Forelimb muscle (tissue), 1 donor: ENCODE measurements around the gene BAIAP2L2. TPM values are rescaled to one million over a fixed set of nuclear protein-coding genes. Genes with fewer than 3 reads are reported as not detected.
"Not testable (repeated sequence)": the region's sequence is repeated elsewhere in the genome, so short reads cannot be mapped to it uniquely, and the experiment has no call there.

Experiments
- DNase-seq: peaks from one replicate; pipeline ENCODE4 v3.0.0-alpha.2; 2013; ENCODE audit warnings: low read depth
- polyA plus RNA-seq: library from polyadenylated mRNA; unstranded; fragments of 120-200 nt; gene quantifications from one replicate; pipeline ENCODE4 v1.2.1, GENCODE V29; 2013; ENCODE audit not compliant: insufficient read length

BAIAP2L2 gene, protein sequence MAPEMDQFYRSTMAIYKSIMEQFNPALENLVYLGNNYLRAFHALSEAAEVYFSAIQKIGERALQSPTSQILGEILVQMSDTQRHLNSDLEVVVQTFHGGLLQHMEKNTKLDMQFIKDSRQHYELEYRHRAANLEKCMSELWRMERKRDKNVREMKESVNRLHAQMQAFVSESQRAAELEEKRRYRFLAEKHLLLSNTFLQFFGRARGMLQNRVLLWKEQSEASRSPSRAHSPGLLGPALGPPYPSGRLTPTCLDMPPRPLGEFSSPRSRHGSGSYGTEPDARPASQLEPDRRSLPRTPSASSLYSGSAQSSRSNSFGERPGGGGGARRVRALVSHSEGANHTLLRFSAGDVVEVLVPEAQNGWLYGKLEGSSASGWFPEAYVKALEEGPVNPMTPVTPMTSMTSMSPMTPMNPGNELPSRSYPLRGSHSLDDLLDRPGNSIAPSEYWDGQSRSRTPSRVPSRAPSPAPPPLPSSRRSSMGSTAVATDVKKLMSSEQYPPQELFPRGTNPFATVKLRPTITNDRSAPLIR
- polyA plus RNA-seq, result 1.2 TPM

DNA sequence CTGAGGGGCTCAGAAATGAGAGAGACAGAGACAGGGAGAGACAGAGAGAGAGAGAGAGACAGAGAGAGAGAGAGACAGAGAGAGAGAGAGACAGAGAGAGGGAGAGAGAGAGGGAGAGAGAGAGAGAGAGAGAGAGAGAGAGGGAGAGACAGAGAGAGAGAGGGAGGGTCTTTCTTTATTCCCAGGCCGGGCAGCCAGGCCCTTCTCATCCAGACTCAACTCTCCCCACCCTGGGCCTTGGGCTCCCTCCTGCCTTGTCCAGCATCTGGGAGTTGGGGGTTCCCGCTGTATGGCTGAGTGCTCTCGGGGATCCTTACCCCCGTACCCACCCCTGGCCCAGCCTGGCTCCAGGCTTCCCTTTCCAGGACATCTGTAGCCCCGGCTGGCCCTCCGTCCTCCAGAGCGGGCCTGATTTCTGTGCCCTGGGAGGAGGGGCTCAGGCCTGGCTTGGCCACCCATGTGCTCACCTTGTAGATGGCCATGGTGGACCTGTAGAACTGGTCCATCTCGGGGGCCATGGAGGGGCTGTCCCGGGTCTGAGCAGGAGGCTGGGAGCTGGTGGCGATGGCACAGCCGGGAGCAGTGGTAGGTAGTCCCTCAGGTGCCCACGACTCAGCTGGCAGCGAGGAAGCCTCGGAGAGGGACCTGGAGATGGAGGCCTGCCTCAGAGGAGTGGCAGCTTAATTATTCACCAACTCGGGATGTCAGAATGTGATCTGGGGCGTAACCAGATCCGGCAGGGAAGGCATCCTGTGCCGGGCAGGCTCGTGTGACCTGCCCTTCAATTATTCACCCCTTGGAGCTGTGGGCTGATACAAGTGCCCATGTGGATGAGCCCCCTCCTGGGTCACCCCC is at the start of gene BAIAP2L2:
TSS of gene BAIAP2L2 (minus strand) at position 677 of the 855 bp plus-strand sequence. CDS start at position 518, 159 bp downstream.
- DNase-seq, result no peak

DNA sequence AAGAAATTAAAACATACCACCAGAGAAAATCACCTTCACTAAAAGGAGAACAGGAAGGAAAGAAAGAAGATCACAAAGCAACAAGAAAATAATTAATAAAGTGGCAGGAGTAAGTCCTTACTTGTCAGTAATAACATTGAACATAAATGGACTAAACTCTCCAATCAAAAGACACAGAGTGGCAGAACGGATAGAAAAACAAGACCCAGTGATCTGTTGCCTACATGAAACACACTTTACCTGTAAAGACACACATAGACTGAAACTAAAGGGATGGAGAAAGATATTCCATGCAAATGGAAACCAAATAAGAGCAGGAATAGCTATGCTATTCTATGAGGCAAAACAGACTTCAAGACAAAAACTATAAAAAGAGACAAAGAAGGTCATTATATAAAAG is 45.2 kb upstream of the BAIAP2L2 start:
- no peak for DNase-seq

DNA sequence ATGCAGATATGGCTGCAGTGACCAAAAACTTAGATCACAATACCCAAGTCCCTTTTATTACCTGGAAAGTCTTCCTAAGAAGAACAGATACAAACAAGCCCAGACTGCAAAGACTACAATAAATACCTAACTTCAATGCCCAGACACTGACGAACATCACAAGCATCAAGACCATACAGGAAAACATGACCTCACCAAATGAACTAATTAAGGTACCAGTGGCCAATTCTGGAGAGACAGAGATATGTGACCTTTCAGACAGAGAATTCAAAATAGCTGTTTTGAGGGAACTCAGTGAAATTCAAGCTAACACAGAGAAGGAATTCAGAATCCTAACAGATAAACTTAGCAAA is 44.1 kb upstream of the BAIAP2L2 start:
- DNase-seq, result not testable (repeated sequence)

DNA sequence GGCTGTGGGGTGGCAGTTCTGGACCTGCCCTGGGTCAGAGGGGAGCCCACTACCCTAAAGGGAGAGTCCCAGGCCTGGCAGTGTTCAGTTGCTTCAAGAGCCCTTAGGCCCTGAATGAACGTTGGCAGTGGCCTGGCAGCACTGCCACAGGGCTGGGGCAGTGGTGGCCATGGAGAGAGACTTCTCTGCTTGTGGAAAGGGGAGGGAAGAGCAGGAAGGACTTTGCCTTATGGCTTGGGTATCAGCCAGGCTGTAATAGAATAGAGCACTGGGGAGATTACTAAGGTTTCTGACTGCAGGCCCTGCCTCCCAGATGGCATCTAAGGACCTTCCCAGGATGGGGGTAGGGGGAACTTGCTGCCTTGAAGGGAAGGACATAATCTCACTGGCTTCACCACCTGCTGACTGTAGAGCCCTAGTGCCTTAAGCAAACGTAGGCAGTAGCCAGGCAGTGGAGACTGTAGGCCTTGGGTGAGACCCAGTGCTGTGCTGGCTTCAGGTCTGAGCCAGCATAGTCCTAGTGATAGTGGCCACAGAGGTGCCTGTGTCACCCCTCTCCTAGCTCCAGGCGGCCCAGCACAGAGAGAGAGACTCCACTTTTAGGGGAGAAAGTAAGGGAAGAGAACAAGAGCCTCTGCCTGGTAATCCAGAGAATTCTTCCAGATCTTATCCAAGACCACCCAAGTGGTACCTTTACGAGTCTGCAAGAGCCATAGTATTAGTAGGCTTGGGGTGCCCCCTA is 43.5 kb upstream of the BAIAP2L2 start:
- no peak for DNase-seq

DNA sequence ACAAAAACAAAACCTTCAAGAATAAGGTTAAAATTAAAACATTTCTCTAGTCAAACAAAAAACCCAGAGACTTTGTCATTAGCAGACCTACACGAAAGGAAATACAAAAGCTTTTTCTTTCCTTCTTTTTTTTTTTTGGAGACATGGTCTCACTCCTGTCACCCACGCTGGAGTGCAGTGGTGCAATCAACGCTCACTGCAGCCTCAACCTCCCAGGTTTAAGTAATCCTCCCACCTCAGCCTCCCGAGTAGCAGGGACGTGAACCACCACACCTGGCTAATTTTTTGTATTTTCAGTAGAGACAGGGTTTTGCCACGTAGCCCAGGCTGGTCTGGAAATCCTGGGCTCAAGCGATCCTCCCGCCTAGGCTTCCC is 40.6 kb upstream of the BAIAP2L2 start:
- no peak for DNase-seq

DNA sequence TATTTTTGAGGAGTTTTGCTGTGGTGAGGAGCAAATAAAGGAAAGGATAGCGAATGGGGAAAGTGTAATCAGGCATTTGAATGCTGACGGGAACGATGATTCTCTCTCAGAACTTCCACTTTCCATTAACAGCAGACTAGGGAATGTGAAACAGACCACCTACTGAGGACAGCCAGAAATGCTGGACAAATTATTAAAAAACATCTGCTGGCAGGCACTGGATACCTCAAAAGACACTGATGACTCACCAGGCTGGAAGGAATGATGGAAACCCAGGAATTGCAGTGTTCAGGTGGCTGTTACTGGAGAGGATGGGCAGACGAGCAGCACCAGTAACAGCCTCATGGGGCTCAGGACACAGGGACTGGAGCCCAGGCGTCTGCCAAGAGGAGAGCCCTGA is 37.8 kb upstream of the BAIAP2L2 start:
- DNase-seq, result no peak

DNA sequence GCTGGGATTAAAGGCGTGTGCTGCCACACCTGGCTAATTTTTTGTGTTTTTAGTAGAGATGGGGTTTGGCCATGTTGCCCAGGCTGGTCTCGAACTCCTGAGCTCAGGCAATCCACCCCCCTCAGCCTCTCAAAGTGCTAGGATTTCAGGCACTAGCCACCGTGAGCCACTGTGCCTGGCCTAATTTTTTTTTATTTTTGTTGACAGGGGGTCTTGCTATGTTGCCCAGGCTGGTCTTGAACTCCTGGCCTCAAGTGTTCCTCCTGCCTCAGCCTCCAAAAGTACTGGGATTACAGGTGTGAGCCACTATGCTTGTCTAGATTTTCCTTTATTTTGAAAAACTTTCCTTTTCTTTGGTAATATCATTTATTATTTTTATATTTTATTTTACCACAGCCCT is 35.7 kb upstream of the BAIAP2L2 start:
- not testable (repeated sequence) for DNase-seq

DNA sequence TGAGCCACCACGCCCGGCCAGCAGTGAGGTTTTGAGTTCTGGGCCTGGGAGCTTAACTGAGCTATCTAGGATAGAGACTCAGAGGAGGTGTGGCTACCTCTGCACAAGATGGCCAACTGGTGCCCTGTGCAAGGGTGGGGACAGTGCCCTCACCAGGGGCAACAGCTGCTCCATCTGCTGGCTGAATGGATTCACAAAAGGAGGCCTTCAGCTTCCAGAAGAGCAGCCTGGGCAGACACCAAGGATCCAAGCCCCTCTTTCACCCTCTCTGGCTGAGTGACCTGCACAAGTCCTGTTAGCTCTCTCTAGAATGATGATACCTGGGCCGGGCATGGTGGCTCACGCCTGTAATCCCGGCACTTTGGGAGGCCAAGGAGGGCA is 33.5 kb upstream of the BAIAP2L2 start:
- no peak for DNase-seq

DNA sequence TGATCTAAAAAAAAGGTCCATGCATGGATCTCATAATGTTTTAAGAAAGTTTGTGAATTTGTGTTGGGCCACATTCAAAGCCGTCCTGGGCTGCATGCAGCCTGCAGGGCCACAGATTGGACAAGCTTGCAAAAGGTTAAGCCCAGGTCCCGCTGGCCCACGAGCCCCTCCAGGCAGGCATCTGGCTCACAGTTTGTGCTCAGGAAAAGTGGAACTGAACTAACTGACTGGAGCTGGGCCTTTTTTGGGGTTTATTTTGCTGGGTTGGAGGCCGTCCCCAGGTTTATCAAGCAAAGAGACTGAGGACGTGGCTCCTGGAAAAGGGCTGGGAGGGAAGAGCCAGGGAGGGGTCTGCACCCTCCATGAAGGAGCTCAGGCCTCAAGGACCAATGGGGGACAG is 32.1 kb upstream of the BAIAP2L2 start:
- no peak for DNase-seq

DNA sequence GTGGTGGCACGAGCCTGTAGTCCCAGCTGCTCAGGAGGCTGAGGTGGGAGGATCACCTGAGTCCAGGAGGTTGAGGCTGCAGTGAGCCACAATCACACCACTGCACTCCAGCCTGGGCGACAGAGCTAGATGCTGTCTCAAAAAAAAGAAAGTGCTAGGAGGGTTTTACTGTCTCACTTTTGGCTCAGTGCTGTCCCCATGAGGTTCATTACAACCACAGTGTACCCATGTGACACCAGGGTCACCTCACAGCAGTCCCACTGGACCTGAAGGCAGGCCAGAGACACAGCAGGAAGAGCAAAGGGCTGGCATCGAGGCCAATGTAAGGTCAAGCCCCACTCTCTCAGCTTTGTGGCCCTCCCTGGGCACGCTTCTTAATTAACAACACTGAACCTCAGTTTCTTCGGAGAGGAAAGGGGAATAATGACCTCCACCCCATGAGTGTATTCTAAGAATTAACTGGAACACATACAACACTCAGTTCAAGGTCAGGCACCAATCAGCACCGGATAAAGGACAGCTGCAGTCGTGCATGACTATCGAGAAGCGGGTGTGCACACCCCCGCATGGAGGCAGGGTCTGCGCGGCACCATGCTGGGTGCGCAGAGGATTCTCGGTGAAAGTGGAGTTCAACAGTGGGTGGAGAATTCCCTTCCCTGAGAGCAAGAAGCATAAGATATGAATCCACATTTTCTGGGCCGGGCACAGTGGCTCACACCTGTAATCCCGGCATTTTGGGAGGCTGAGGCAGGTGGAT is 30.9 kb upstream of the BAIAP2L2 start:
- no peak for DNase-seq

DNA sequence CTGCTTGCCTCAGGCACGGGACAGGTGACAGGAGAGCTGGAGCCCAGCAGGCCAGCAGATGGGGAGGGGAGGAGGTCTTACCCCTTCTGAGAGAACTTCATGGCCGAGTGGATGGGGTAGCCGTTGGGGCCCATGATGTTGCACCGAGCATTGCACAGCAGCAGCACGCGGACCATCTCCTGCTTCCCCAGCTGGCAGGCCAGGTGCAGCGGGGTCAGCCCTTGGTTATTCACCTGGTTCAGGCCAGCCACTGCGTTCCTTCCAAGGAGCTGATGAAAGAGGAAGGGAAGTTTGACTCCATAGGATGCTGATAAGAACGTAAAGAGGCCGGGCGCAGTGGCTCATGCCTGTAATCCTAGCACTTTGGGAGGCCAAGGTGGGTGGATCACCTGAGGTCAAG is 29.4 kb upstream of the BAIAP2L2 start:
- no peak for DNase-seq

DNA sequence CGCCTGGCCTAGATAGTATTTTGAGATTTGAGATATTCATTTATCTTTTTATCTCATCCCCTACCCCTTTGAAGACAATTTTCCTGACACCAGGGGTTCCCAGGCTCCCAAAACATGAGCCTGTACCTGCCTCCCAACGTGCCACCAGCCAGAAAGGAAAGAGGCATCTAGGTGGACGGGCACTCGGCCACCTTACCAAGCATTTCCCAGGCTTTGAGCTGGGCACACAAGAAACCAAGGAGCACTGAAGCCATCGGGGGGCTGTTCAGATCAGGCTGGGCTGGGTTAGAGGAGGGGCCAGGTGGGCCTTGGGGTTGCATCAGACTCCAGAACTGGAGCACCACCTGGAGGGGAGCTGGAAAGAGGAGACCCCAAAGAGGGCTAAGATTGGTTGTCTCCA is 28.5 kb upstream of the BAIAP2L2 start:
- DNase-seq, result no peak

DNA sequence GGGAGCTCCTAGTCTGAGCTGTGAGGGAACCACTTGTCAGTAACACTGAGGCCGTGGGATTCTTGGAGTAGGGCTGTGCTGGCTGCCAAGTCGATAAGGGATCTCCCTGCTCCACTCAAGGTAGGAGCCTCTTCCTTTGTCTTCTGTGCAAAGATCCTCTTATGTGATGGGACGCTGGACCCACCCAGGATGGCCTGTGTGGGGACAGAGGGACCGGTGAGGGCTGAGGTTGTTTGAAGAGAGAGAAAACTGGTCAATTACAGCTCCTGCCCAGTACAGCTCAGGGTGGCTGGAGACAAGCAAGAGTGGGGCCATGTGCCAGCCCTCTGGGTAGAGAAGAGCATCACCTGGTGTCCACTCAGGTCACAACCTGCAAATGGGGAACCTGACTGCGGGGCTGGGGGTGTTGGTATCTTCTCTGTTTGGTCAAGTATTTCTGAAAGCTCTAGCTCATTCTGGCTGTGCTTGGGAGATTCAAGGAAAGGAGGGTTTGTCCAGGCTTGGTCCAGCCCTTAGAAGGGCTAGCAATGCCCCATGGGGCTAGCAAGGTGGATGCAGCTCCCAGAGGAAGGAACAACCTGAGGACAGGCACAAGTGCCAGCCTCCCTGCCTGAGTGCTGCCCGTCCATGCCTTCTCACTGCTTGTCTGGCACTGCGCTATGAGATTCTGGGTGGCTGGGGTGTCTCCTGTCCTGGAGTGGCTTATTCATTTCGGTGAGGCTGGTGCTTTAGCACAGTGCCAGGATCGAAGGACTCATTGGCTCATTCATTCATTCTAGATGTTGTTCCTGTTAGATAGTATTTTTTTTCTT is 27.6 kb upstream of the BAIAP2L2 start:
- no peak for DNase-seq

DNA sequence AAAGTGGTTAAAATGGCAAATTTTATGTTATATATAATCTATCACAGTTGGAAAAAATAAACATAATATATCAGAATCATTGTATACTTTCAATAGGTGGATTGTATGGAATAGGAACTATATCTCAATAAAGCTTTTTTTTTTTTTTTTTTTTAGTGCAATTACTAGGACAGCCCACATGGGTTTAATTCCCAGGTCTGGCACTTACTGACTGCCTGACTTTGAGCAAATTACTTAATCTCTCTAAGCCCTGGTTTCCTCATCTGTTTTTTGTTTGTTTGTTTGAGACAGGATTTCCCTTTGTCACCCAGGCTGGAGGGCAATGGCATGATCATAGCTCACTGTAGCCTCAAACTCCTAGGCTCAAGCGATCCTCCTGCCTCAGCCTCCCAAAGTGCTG is 26.1 kb upstream of the BAIAP2L2 start:
- DNase-seq, result no peak

DNA sequence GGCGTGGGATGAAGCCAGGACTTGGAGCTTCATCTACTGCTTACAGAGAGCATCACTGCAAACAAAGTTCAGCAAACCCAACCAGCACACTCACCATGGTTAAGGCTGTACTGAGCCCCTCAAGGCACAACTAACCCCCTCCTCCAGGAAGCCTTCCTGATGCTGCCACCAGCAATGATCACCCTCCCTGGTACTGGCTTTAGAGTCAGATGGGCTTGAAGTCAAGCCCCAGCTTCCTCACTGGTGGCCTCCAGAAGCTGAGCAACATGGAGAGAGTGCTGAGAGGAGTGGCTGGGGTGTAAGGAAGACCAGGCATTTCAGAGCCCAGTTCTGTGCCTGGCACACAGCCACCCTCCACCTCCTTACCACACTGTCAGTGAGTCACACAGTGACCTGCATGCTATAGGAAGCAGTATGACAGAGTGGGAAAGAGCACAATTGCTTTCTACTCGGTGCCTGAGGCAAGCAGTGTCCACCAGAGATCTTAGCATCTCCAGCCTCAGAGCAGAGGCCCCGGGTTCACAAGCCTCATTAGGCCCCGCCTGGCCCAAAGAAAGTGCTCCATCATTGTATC is 24.7 kb upstream of the BAIAP2L2 start:
- DNase-seq, result no peak

DNA sequence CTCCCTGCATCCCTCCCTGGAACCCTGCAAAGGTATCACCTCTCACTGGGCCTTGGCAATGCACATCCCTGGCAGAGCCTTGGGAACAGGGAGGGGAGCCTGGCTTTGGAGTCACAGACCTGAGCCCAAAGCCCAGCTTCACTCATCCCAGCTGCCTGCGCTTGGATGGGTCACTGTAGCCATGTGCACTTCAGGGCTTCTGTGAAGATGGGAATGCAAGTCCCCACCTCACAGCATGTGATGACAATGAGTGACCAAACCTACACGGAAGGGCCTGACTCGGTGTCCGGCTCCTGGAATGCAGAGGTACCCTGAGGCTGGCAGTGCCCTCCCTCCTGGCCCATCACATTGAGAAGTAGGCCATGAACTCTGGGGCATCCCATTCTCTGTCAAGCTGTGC is 22.8 kb upstream of the BAIAP2L2 start:
- DNase-seq, result no peak

DNA sequence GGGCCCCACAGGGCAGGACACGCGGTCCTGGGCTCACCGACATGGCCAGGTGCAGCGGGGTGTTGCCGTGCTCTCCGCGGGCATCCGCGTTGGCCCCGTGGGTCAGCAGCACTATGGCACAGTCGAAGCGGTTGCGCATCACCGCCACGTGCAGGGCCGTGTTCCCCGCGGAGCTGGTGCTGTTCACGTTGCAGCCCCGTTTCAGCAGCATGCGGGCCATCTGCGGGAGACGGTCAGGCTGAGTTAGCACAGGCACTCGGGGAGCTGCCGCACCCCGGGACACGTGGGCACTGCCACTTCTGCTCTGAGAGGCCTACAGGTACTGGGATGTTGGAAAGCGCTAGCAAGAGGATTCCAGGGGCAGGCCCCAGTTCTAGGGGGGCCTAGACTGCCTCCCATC is 22.3 kb upstream of the BAIAP2L2 start:
- no peak for DNase-seq

DNA sequence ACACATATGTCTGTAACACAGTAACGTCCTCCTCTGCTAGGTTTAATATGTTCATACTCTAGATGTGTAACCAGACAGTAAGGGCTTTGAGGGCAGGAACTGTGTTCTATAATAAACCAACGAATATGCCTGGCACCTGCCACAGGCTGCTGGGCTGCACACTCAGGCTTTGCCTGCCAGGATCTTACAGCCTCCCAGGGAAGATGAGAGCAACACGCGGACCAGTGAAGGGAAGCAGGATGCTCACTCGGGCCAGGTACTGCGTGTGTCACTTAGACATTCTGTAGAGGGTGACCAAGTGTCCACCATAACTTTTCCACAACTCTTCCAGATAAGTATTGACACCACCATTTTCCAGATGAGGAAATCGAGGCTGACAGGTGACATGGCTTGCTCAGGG is 21.7 kb upstream of the BAIAP2L2 start:
- DNase-seq, result no peak

DNA sequence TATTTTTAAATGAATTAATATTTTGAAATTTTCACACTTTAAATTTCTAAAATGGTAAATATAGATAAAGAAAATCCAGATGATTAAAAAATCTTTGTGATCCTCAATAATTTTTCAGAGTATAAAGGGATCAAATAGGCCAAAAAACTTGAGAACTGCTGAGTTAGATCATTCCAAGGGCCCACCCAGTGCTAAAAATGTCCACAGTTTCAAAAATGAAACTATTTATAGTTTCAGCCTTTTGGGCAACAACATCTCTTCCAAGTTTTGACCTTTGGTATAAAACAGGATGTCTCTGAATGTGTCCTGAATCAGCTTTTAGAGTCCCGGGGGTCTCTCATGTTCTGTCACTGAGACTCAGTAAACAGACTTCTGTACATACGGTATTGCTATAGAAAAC is 20.9 kb upstream of the BAIAP2L2 start:
- DNase-seq, result no peak

DNA sequence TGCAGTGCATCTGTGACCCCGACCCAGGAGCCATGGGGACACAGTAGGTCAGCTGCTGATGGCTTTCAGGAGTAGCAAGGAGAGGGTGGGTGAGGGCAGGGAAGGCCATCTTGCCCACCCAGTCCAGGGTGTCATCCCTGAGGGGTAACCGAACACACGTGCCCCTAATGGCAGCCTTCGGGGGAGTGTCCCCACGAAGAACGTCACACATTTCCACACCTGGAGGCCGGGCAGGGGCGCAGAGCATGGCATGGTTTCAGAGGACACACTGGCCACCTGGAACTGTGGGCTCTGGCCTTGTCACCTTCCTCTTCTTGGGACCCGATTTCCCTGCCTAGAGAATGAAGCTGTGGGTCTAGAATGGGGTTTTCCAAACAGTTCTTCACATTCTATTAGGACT is 19.4 kb upstream of the BAIAP2L2 start:
- DNase-seq, result no peak
